Tibial nerve (tissue), 4 donors: Measurements from ENCODE around the gene GON4L. TPM values are rescaled to one million over a fixed set of nuclear protein-coding genes. Genes with fewer than 3 reads are reported as not detected.
A peak's percentile ranks its signal among the peaks of the same experiment; 100 is the strongest.
"Not testable (repeated sequence)": the region's sequence is repeated elsewhere in the genome, so short reads cannot be mapped to it uniquely, and the experiment has no call there.

Source experiments
- DNase-seq, 2 donors: peaks; one replicate each; pipeline ENCODE4 v3.0.0-alpha.2; 2019; ENCODE audit warnings: low spot score in 2 of 2
- H3K27ac ChIP-seq, 4 donors: fragments of 200-600 bp; sonication (generic) in 3 of 4; one replicate each; pipeline ENCODE4 v1.5.1; 2017 to 2019; ENCODE audit warnings: mild to moderate bottlenecking in 1 of 4
- H3K27me3 ChIP-seq, 2 donors: fragments of 200-600 bp; sonication (generic) in 1 of 2; one replicate each; pipeline versions ENCODE4 v1.5.1 to v1.6.0; 2017 to 2019
- H3K36me3 ChIP-seq, 3 donors: fragments of 200-600 bp; sonication (generic); one replicate each; pipeline ENCODE4 v1.5.1; 2018 to 2019
- H3K4me1 ChIP-seq, 4 donors: fragments of 200-600 bp; sonication (generic) in 3 of 4; one replicate each; pipeline ENCODE4 v1.5.1; 2017 to 2019
- H3K4me3 ChIP-seq, 4 donors: fragments of 200-600 bp; sonication (generic) in 3 of 4; one replicate each; pipeline ENCODE4 v1.5.1; 2017 to 2019; ENCODE audit warnings: mild to moderate bottlenecking in 1 of 4, moderate library complexity in 1 of 4
- H3K9me3 ChIP-seq, 4 donors: fragments of 200-600 bp; sonication (generic) in 3 of 4; one replicate each; pipeline ENCODE4 v1.5.1; 2017 to 2019
- CTCF ChIP-seq, 5 experiments: fragments of 200-600 bp in 3 of 5; fragments of 450-650 bp in 2 of 5; sonication (generic) in 3 of 5; IDR thresholded peaks; one replicate each; pipeline ENCODE4 v1.5.1; 2016 to 2019; ENCODE audit warnings: antibody characterized with exemption in 5 of 5, mild to moderate bottlenecking in 3 of 5, moderate library complexity in 2 of 5
- EP300 ChIP-seq, 2 donors: sonication (generic); formaldehyde crosslinking; IDR thresholded peaks; one replicate each; pipeline ENCODE4 v1.6.1; 2017; ENCODE audit warnings: antibody characterized with exemption in 2 of 2, mild to moderate bottlenecking in 1 of 2
- POLR2A ChIP-seq, 2 donors: fragments of 450-650 bp; IDR thresholded peaks; one replicate each; pipeline ENCODE4 v1.6.1; 2017; ENCODE audit warnings: antibody characterized with exemption in 2 of 2, mild to moderate bottlenecking in 2 of 2, moderate library complexity in 2 of 2
- WGBS, 2 donors: methylation state at CpG; one replicate each; pipeline ENCODE4 v1.1.5; 2018; 5-methylcytosine and 5-hydroxymethylcytosine counted together
- total RNA-seq, 4 donors: library from RNA; depleted of rRNA; stranded (reverse); fragments of >200 nt; gene quantifications; one replicate each; pipeline ENCODE4 v1.1.0, GENCODE V29; 2016

The GON4L gene
- total RNA-seq, 4 donors from 2014 or later, result 53.3 to 88.2 (median 66.2) TPM

- no peaks in the 10 kb centered on the region for H3K27me3 ChIP-seq
Measured at GRCh38 chr1:155793213-155793612, 63.8 kb downstream of the GON4L start.

DNA sequence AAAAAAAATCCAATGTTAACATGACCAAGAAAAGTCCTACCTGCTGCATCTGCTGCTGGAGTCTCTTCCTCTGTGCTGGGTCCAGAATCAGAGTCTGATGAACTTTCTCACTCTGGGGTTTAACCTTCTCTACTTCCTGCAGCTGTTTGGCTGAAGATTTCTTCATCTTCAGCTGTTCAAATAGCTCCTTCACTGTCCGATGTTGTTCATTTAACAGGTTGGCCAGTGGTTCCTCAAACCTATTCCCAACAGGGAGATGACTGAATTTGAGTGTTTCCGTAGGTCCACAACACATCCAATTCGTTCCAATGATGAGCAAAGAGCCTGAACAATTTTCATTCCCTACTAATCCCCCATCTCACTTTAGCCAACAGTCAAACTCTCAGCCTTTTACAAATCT lies 79.4 kb downstream of the GON4L start:
- Histone ChIP-seq H3K4me3 (no peak overlapping the region), H3K27ac (no peak overlapping the region), H3K9me3 (no peaks in the 10 kb centered on the region), H3K4me1 (no peaks in the 10 kb centered on the region), H3K36me3 (peaks cover 0 to 92% (median 15%) of the 10 kb centered on the region in 3 donors), H3K27me3 (no peaks in the 10 kb centered on the region)
- DNase-seq, result no peak
- TF ChIP-seq CTCF (IDR thresholded peaks at IDR 0.05), result no peak
- no peak for TF ChIP-seq EP300 (IDR thresholded peaks at IDR 0.05)
- no peak for TF ChIP-seq POLR2A (IDR thresholded peaks at IDR 0.05)
- WGBS, 2 donors, result 65 to 82% methylated on average over 3 of the region's 3 CpGs

More at GRCh38 chr1:155793213-155793612, 63.8 kb downstream of the GON4L start:
- H3K9me3 ChIP-seq, result no peaks in the 10 kb centered on the region
- TF ChIP-seq POLR2A (IDR thresholded peaks at IDR 0.05) (no peak), EP300 (IDR thresholded peaks at IDR 0.05) (no peak), CTCF (IDR thresholded peaks at IDR 0.05) (no peak)
- DNase-seq, result no peak
- no peaks in the 10 kb centered on the region for H3K4me1 ChIP-seq
- peaks cover 0 to 80% (median 0%) of the 10 kb centered on the region in 3 donors for H3K36me3 ChIP-seq
- no peak overlapping the region for H3K27ac ChIP-seq
- H3K4me3 ChIP-seq, result no peak overlapping the region
- 86 to 89% methylated on average over 1 of the region's 1 CpG for WGBS, 2 donors

DNA sequence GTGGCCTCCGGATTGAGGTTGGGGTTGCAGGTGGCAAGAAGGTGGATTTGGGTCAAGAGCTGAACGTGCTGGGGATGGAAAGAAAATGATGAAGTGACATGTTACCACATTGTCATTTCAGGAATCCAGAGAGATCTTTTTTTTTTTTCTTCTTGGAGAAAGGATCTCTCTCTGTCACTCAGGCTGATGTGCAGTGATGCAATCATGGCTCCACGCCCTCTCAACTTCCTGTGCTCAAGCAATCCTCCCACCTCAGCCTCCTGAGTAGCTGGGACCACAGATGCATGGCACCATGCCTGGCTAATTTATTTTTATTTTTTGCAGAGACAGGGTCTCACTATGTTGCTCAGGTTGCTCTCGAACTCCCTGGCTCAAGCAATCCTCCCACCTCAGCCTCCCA lies 80.6 kb downstream of the GON4L start:
- TF ChIP-seq EP300 (IDR thresholded peaks at IDR 0.05), result no peak
- TF ChIP-seq CTCF (IDR thresholded peaks at IDR 0.05), result no peak
- TF ChIP-seq POLR2A (IDR thresholded peaks at IDR 0.05), result no peak
- H3K36me3 ChIP-seq, result peaks cover 0 to 92% (median 17%) of the 10 kb centered on the region in 3 donors

GRCh38 chr1:155773221-155773620 lies 83.8 kb downstream of the GON4L start:
- DNase-seq, result no peak
- H3K9me3 ChIP-seq, result no peaks in the 10 kb centered on the region
- H3K4me3 ChIP-seq, result no peak overlapping the region
- 70 to 82% methylated on average over 2 of the region's 2 CpGs for WGBS, 2 donors
- H3K27ac ChIP-seq, result no peak overlapping the region
- no peaks in the 10 kb centered on the region for H3K4me1 ChIP-seq
- no peaks in the 10 kb centered on the region for H3K27me3 ChIP-seq
- no peak for TF ChIP-seq CTCF (IDR thresholded peaks at IDR 0.05)
- no peak for TF ChIP-seq POLR2A (IDR thresholded peaks at IDR 0.05)
- TF ChIP-seq EP300 (IDR thresholded peaks at IDR 0.05), result no peak
- peaks cover 0 to 96% (median 27%) of the 10 kb centered on the region in 3 donors for H3K36me3 ChIP-seq

More for the DNA sequence above, 80.6 kb downstream of the GON4L start:
- H3K9me3 ChIP-seq, result no peaks in the 10 kb centered on the region
- no peak for DNase-seq
- 79 to 81% methylated on average over 4 of the region's 4 CpGs for WGBS, 2 donors
- H3K27ac ChIP-seq, result no peak overlapping the region
- no peak overlapping the region for H3K4me3 ChIP-seq
- H3K27me3 ChIP-seq, result no peaks in the 10 kb centered on the region
- H3K4me1 ChIP-seq, result no peaks in the 10 kb centered on the region

DNA sequence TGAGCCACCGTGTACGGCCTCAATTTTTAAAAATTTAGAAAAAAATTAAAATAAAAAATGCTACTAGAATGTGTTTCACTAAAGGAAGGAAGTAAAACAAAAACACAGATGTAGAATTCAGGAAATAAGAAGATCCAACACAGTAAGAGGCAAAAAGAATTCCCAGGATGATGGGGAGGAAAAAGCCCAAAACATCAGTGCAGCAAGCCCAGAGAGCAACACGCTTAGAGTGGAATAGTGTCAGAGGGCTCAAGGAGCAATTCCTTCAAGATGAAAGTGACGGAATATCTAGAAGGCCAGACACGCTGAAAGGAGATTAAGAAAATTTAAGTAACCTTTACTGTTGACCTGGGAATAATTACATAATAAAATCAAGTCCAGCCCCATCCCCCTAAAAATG lies 87.8 kb downstream of the GON4L start:
- no peak for DNase-seq
- H3K27me3 ChIP-seq, result no peaks in the 10 kb centered on the region
- H3K4me1 ChIP-seq, result no peaks in the 10 kb centered on the region
- H3K4me3 ChIP-seq, result no peak overlapping the region
- H3K9me3 ChIP-seq, result no peaks in the 10 kb centered on the region
- H3K36me3 ChIP-seq, result peaks cover 0 to 93% (median 28%) of the 10 kb centered on the region in 3 donors
- no peak overlapping the region for H3K27ac ChIP-seq
- TF ChIP-seq EP300 (IDR thresholded peaks at IDR 0.05), result no peak
- TF ChIP-seq CTCF (IDR thresholded peaks at IDR 0.05), result no peak
- no peak for TF ChIP-seq POLR2A (IDR thresholded peaks at IDR 0.05)
- 68 to 80% methylated on average over 5 of the region's 5 CpGs for WGBS, 2 donors

DNA sequence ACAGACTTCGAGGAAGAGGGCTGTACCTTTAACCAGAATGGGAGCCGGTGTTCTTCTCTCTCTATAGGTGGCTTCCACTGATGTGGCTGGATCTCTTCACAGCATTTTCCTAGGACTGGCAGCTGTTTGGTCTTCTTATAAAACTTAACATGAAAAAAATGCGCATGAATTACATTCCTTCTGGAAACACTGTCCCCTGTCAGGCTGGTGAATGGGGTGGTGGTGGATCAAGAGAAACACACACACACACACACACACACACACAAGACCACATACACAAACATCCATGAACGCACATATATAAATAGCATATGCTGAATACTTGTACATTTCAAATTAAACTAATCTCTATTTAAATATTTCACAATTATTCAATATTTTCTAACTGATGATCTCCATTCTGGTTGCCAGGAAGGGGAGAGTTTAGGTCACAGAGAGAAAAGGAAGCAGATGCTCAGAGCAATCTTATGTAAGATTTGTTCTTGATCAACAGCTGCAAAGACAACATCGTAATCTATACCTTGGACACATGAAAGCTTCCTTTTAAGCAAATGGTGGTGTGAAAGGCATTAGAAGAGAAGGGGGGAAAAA lies 89.5 kb downstream of the GON4L start:
- H3K36me3 ChIP-seq, result peaks cover 0 to 95% (median 36%) of the 10 kb centered on the region in 3 donors
- WGBS, 2 donors, result 81 to 82% methylated on average over 3 to 4 of the region's 5 CpGs

DNA sequence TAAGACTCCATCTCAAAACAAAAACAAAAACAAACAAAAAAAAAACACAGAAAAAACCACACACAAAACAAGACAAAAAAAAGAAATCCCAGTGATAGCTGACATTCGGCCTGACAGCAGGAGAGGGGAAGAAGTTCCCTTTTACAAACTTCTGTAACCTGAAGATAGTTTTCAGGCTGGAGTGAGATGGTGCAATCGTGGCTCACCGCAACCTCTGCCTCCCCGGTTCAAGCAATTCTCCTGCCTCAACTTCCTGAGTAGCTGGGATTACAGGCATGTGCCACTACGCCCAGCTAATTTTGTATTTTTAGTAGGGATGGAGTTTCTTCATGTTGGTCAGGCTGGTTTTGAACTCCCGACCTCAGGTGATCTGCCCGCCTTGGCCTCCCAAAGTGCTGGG lies 93.0 kb downstream of the GON4L start:
- DNase-seq, H3K27me3 ChIP-seq, H3K9me3 ChIP-seq, H3K27ac ChIP-seq, H3K4me3 ChIP-seq, H3K4me1 ChIP-seq: not testable (repeated sequence)
- 79 to 90% methylated on average over 7 of the region's 7 CpGs for WGBS, 2 donors
- peaks cover 4 to 97% (median 43%) of the 10 kb centered on the region in 3 donors for H3K36me3 ChIP-seq

More for the DNA sequence above, 89.5 kb downstream of the GON4L start:
- not testable (repeated sequence) for H3K9me3 ChIP-seq, DNase-seq, H3K27ac ChIP-seq, H3K27me3 ChIP-seq, H3K4me3 ChIP-seq, H3K4me1 ChIP-seq

DNA sequence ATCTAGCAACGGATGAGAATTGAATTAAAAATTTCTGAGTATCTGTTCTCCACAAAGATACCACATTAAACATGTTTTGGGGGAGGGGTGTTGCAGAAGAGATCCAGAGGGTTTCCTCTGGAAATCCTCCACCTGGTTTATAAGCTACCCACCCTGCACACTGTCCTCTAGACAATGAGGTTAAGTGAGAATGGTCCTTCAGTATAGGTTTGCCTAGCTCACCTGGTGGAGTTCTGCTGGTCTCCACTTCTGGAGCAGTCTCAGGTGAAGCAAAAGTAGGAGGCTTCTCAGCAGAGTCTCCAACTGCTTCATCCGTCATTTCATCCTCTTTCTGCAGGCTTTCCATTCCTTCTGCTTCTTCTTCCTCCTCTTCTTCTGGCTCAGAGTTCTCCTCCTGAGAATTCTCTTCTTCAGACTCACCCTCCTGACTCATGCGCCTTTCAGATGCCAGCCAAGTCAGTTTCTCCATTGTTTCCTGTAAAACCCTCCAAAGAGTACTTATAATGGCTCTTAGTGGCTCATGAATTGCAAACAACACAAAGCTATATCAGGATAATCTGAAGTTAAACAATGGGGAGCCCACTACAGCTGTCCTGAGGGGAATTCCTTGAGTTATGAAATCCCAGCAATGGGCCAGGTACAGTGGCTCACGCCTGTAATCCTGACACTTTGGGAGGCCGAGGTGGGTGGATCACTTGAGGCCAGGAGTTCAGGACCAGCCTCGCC lies 93.8 kb downstream of the GON4L start:
- H3K4me3 ChIP-seq, H3K4me1 ChIP-seq, H3K27me3 ChIP-seq, H3K27ac ChIP-seq, H3K9me3 ChIP-seq: not testable (repeated sequence)
- WGBS, 2 donors, result 77 to 83% methylated on average over 6 of the region's 6 CpGs
- peaks cover 6 to 97% (median 44%) of the 10 kb centered on the region in 3 donors for H3K36me3 ChIP-seq
- DNase-seq, result peak; percentile 28 to 57
